GM18499 (cell line): Measurements from ENCODE around the gene MAP7D3.

Experiments
- ATAC-seq: cut with Tn5 transposase; IDR thresholded peaks from one replicate; pipeline ENCODE4 v1.9.1; 2021; ENCODE audit warnings: moderate number of reproducible peaks; ENCODE audit not compliant: insufficient read depth, unreplicated experiment

Gene MAP7D3

GRCh38 chrX:136209016-136209738 lies 42.0 kb downstream of the MAP7D3 start:
- no peak for ATAC-seq

- no peak for ATAC-seq
Measured at GRCh38 chrX:136207546-136207945, 43.7 kb downstream of the MAP7D3 start.

- no peak for ATAC-seq
Measured at GRCh38 chrX:136206916-136207315, 44.3 kb downstream of the MAP7D3 start.

- no peak for ATAC-seq
Measured at GRCh38 chrX:136205882-136206380, 45.3 kb downstream of the MAP7D3 start.

GRCh38 chrX:136204571-136204970 lies 46.6 kb downstream of the MAP7D3 start:
- ATAC-seq = no peak

- ATAC-seq = no peak
Measured at GRCh38 chrX:136203951-136204350, 47.2 kb downstream of the MAP7D3 start.

GRCh38 chrX:136203438-136203837 lies 47.8 kb downstream of the MAP7D3 start:
- no peak for ATAC-seq

GRCh38 chrX:136202889-136203288 lies 48.3 kb downstream of the MAP7D3 start:
- ATAC-seq = no peak

GRCh38 chrX:136201601-136202000 lies 49.6 kb downstream of the MAP7D3 start:
- ATAC-seq = no peak

- no peak for ATAC-seq
Measured at GRCh38 chrX:136200466-136200865, 50.7 kb downstream of the MAP7D3 start.

- ATAC-seq = no peak
Measured at GRCh38 chrX:136199365-136199764, 51.8 kb downstream of the MAP7D3 start.

- ATAC-seq = no peak
Measured at GRCh38 chrX:136198678-136199243, 52.4 kb downstream of the MAP7D3 start.

GRCh38 chrX:136198010-136198409 lies 53.2 kb downstream of the MAP7D3 start:
- no peak for ATAC-seq

- ATAC-seq = no peak
Measured at GRCh38 chrX:136196691-136197155, 54.5 kb downstream of the MAP7D3 start.

- no peak for ATAC-seq
Measured at GRCh38 chrX:136195247-136195646, 56.0 kb downstream of the MAP7D3 start.

GRCh38 chrX:136194536-136194935 lies 56.7 kb downstream of the MAP7D3 start:
- ATAC-seq = no peak

GRCh38 chrX:136193771-136194170 lies 57.4 kb downstream of the MAP7D3 start:
- no peak for ATAC-seq

- no peak for ATAC-seq
Measured at GRCh38 chrX:136192839-136193414, 58.3 kb downstream of the MAP7D3 start.

- ATAC-seq = no peak
Measured at GRCh38 chrX:136192135-136192534, 59.1 kb downstream of the MAP7D3 start.

GRCh38 chrX:136191171-136191570 lies 60.0 kb downstream of the MAP7D3 start:
- ATAC-seq = no peak

- no peak for ATAC-seq
Measured at GRCh38 chrX:136190038-136190713, 61.0 kb downstream of the MAP7D3 start.
